ENCODE results near the gene CCDC7.
"Not testable (repeated sequence)": the region's sequence is repeated elsewhere in the genome, so short reads cannot be mapped to it uniquely, and the experiment has no call there.

The CCDC7 gene

GRCh38 chr10:32445740-32446535 is at the start of gene CCDC7:
Gene CCDC7 (plus strand): TSS chr10:32446140. CDS start chr10:32451643, 5,503 bp downstream.
- Histone ChIP-seq H3K4me1 (ENCODE audit: control insufficient read depth, insufficient read depth, low read length, unreplicated experiment) (no peaks in the 10 kb centered on the region), H3K27ac (ENCODE audit: low read depth, low read length) (peak within 1 kb of the TSS; percentile 88), H3K4me3 (ENCODE audit: low read depth, low read length) (peak within 1 kb of the TSS; percentile 87), H3K79me2 (ENCODE audit: control insufficient read depth, insufficient read depth, low read length, unreplicated experiment) (peaks cover 19% of the 10 kb centered on the region), H2AFZ (ENCODE audit: low read length, unreplicated experiment) (peak within 1 kb of the TSS; percentile 100), H3K27me3 (ENCODE audit: insufficient read depth, low read length) (0 out of 2 replicates have a peak, but pooled peaks cover 2% of the 10 kb centered on the region), H3K36me3 (ENCODE audit: insufficient read depth, low read length) (no peaks in the 10 kb centered on the region)

- H3K4me3 ChIP-seq (ENCODE audit: low read depth, low read length); H3K27ac ChIP-seq (ENCODE audit: low read depth, low read length); H2AFZ ChIP-seq (ENCODE audit: low read length, unreplicated experiment); H3K36me3 ChIP-seq (ENCODE audit: insufficient read depth, low read length); H3K79me2 ChIP-seq (ENCODE audit: control insufficient read depth, insufficient read depth, low read length, unreplicated experiment); H3K4me1 ChIP-seq (ENCODE audit: control insufficient read depth, insufficient read depth, low read length, unreplicated experiment); H3K27me3 ChIP-seq (ENCODE audit: insufficient read depth, low read length): not testable (repeated sequence)
These were observed 48.8 kb upstream of the CCDC7 start for GRCh38 chr10:32397163-32397562.

- H3K79me2 ChIP-seq (ENCODE audit: control insufficient read depth, insufficient read depth, low read length, unreplicated experiment); H3K27me3 ChIP-seq (ENCODE audit: insufficient read depth, low read length); H2AFZ ChIP-seq (ENCODE audit: low read length, unreplicated experiment); H3K36me3 ChIP-seq (ENCODE audit: insufficient read depth, low read length); H3K4me3 ChIP-seq (ENCODE audit: low read depth, low read length); H3K27ac ChIP-seq (ENCODE audit: low read depth, low read length); H3K4me1 ChIP-seq (ENCODE audit: control insufficient read depth, insufficient read depth, low read length, unreplicated experiment): not testable (repeated sequence)
These were observed 46.2 kb upstream of the CCDC7 start for GRCh38 chr10:32399720-32400119.

- Histone ChIP-seq H3K79me2 (ENCODE audit: control insufficient read depth, insufficient read depth, low read length, unreplicated experiment) (no peaks in the 10 kb centered on the region), H3K27me3 (ENCODE audit: insufficient read depth, low read length) (no peaks in the 10 kb centered on the region), H3K27ac (ENCODE audit: low read depth, low read length) (no peak overlapping the region), H3K4me1 (ENCODE audit: control insufficient read depth, insufficient read depth, low read length, unreplicated experiment) (no peaks in the 10 kb centered on the region), H3K36me3 (ENCODE audit: insufficient read depth, low read length) (no peaks in the 10 kb centered on the region), H3K4me3 (ENCODE audit: low read depth, low read length) (no peak overlapping the region), H2AFZ (ENCODE audit: low read length, unreplicated experiment) (no peak overlapping the region)
These were observed 45.0 kb upstream of the CCDC7 start for GRCh38 chr10:32400961-32401360.

- Histone ChIP-seq H3K79me2 (ENCODE audit: control insufficient read depth, insufficient read depth, low read length, unreplicated experiment) (no peaks in the 10 kb centered on the region), H3K27ac (ENCODE audit: low read depth, low read length) (no peak overlapping the region), H3K4me3 (ENCODE audit: low read depth, low read length) (no peak overlapping the region), H3K4me1 (ENCODE audit: control insufficient read depth, insufficient read depth, low read length, unreplicated experiment) (no peaks in the 10 kb centered on the region), H2AFZ (ENCODE audit: low read length, unreplicated experiment) (no peak overlapping the region), H3K36me3 (ENCODE audit: insufficient read depth, low read length) (no peaks in the 10 kb centered on the region), H3K27me3 (ENCODE audit: insufficient read depth, low read length) (no peaks in the 10 kb centered on the region)
These were observed 43.4 kb upstream of the CCDC7 start for GRCh38 chr10:32402499-32402898.

GRCh38 chr10:32403091-32403490 is 42.8 kb upstream of the CCDC7 start:
- no peak overlapping the region for H3K4me3 ChIP-seq (ENCODE audit: low read depth, low read length)
- no peaks in the 10 kb centered on the region for H3K4me1 ChIP-seq (ENCODE audit: control insufficient read depth, insufficient read depth, low read length, unreplicated experiment)
- H3K79me2 ChIP-seq (ENCODE audit: control insufficient read depth, insufficient read depth, low read length, unreplicated experiment) = no peaks in the 10 kb centered on the region
- no peak overlapping the region for H2AFZ ChIP-seq (ENCODE audit: low read length, unreplicated experiment)
- H3K27me3 ChIP-seq (ENCODE audit: insufficient read depth, low read length) = no peaks in the 10 kb centered on the region
- no peaks in the 10 kb centered on the region for H3K36me3 ChIP-seq (ENCODE audit: insufficient read depth, low read length)
- H3K27ac ChIP-seq (ENCODE audit: low read depth, low read length) = no peak overlapping the region

- no peaks in the 10 kb centered on the region for H3K36me3 ChIP-seq (ENCODE audit: insufficient read depth, low read length)
- no peak overlapping the region for H3K4me3 ChIP-seq (ENCODE audit: low read depth, low read length)
- peaks cover 8% of the 10 kb centered on the region for H3K4me1 ChIP-seq (ENCODE audit: control insufficient read depth, insufficient read depth, low read length, unreplicated experiment)
- H3K79me2 ChIP-seq (ENCODE audit: control insufficient read depth, insufficient read depth, low read length, unreplicated experiment) = no peaks in the 10 kb centered on the region
- H3K27ac ChIP-seq (ENCODE audit: low read depth, low read length) = no peak overlapping the region
- no peaks in the 10 kb centered on the region for H3K27me3 ChIP-seq (ENCODE audit: insufficient read depth, low read length)
- H2AFZ ChIP-seq (ENCODE audit: low read length, unreplicated experiment) = no peak overlapping the region
These were observed 37.2 kb upstream of the CCDC7 start for GRCh38 chr10:32408690-32409089.

- H3K36me3 ChIP-seq (ENCODE audit: insufficient read depth, low read length) = no peaks in the 10 kb centered on the region
- peaks cover 9% of the 10 kb centered on the region for H3K4me1 ChIP-seq (ENCODE audit: control insufficient read depth, insufficient read depth, low read length, unreplicated experiment)
- H3K79me2 ChIP-seq (ENCODE audit: control insufficient read depth, insufficient read depth, low read length, unreplicated experiment) = no peaks in the 10 kb centered on the region
- H3K27ac ChIP-seq (ENCODE audit: low read depth, low read length) = no peak overlapping the region
- no peak overlapping the region for H3K4me3 ChIP-seq (ENCODE audit: low read depth, low read length)
- H3K27me3 ChIP-seq (ENCODE audit: insufficient read depth, low read length) = no peaks in the 10 kb centered on the region
- no peak overlapping the region for H2AFZ ChIP-seq (ENCODE audit: low read length, unreplicated experiment)
These were observed 36.2 kb upstream of the CCDC7 start for GRCh38 chr10:32409741-32410140.

GRCh38 chr10:32410569-32410968 is 35.4 kb upstream of the CCDC7 start:
- Histone ChIP-seq H3K36me3 (ENCODE audit: insufficient read depth, low read length) (no peaks in the 10 kb centered on the region), H2AFZ (ENCODE audit: low read length, unreplicated experiment) (no peak overlapping the region), H3K4me1 (ENCODE audit: control insufficient read depth, insufficient read depth, low read length, unreplicated experiment) (peaks cover 9% of the 10 kb centered on the region), H3K27me3 (ENCODE audit: insufficient read depth, low read length) (no peaks in the 10 kb centered on the region), H3K4me3 (ENCODE audit: low read depth, low read length) (no peak overlapping the region), H3K79me2 (ENCODE audit: control insufficient read depth, insufficient read depth, low read length, unreplicated experiment) (no peaks in the 10 kb centered on the region), H3K27ac (ENCODE audit: low read depth, low read length) (no peak overlapping the region)

GRCh38 chr10:32411797-32412498 is 34.0 kb upstream of the CCDC7 start:
- Histone ChIP-seq H3K79me2 (ENCODE audit: control insufficient read depth, insufficient read depth, low read length, unreplicated experiment) (no peaks in the 10 kb centered on the region), H3K27me3 (ENCODE audit: insufficient read depth, low read length) (no peaks in the 10 kb centered on the region), H3K4me3 (ENCODE audit: low read depth, low read length) (no peak overlapping the region), H3K36me3 (ENCODE audit: insufficient read depth, low read length) (no peaks in the 10 kb centered on the region), H3K4me1 (ENCODE audit: control insufficient read depth, insufficient read depth, low read length, unreplicated experiment) (peaks cover 9% of the 10 kb centered on the region), H2AFZ (ENCODE audit: low read length, unreplicated experiment) (no peak overlapping the region), H3K27ac (ENCODE audit: low read depth, low read length) (no peak overlapping the region)

- Histone ChIP-seq H2AFZ (ENCODE audit: low read length, unreplicated experiment) (no peak overlapping the region), H3K4me1 (ENCODE audit: control insufficient read depth, insufficient read depth, low read length, unreplicated experiment) (peaks cover 9% of the 10 kb centered on the region), H3K27ac (ENCODE audit: low read depth, low read length) (no peak overlapping the region), H3K36me3 (ENCODE audit: insufficient read depth, low read length) (no peaks in the 10 kb centered on the region), H3K79me2 (ENCODE audit: control insufficient read depth, insufficient read depth, low read length, unreplicated experiment) (no peaks in the 10 kb centered on the region), H3K27me3 (ENCODE audit: insufficient read depth, low read length) (no peaks in the 10 kb centered on the region), H3K4me3 (ENCODE audit: low read depth, low read length) (no peak overlapping the region)
These were observed 33.5 kb upstream of the CCDC7 start for GRCh38 chr10:32412499-32412853.
